HCT116 (cell line): Measurements from ENCODE around the gene BMP8B.

ENCODE experiments used
- CTCF ChIP-seq, 3 experiments: fragments of 200-600 bp in 1 of 3; sonication (generic) in 1 of 3; IDR thresholded peaks in 2 of 3; conservative IDR thresholded peaks in 1 of 3; 2 replicates each; pipeline ENCODE4 v1.5.1; 2012 to 2017; ENCODE audit warnings: low read depth in 2 of 3, low read length in 2 of 3, antibody characterized with exemption in 1 of 3, borderline replicate concordance in 1 of 3, control low read depth in 1 of 3, mild to moderate bottlenecking in 1 of 3, mixed read lengths in 1 of 3, mixed run types in 1 of 3, moderate library complexity in 1 of 3; ENCODE audit not compliant: insufficient read depth in 1 of 3
- POLR2A ChIP-seq: IDR thresholded peaks from 2 replicates; pipeline ENCODE4 v1.7.0; 2011; ENCODE audit warnings: borderline replicate concordance; ENCODE audit not compliant: insufficient read depth, insufficient read length; ENCODE audit errors: extremely low read depth
- TF ChIP-seq, protein P1 (sequence below): IDR thresholded peaks from 2 replicates; pipeline ENCODE4 v1.6.1; 2012; ENCODE audit warnings: low read depth

GRCh38 chr1:39818482-39818881, 29.8 kb upstream of the BMP8B start:
- TF ChIP-seq, protein P1, sequence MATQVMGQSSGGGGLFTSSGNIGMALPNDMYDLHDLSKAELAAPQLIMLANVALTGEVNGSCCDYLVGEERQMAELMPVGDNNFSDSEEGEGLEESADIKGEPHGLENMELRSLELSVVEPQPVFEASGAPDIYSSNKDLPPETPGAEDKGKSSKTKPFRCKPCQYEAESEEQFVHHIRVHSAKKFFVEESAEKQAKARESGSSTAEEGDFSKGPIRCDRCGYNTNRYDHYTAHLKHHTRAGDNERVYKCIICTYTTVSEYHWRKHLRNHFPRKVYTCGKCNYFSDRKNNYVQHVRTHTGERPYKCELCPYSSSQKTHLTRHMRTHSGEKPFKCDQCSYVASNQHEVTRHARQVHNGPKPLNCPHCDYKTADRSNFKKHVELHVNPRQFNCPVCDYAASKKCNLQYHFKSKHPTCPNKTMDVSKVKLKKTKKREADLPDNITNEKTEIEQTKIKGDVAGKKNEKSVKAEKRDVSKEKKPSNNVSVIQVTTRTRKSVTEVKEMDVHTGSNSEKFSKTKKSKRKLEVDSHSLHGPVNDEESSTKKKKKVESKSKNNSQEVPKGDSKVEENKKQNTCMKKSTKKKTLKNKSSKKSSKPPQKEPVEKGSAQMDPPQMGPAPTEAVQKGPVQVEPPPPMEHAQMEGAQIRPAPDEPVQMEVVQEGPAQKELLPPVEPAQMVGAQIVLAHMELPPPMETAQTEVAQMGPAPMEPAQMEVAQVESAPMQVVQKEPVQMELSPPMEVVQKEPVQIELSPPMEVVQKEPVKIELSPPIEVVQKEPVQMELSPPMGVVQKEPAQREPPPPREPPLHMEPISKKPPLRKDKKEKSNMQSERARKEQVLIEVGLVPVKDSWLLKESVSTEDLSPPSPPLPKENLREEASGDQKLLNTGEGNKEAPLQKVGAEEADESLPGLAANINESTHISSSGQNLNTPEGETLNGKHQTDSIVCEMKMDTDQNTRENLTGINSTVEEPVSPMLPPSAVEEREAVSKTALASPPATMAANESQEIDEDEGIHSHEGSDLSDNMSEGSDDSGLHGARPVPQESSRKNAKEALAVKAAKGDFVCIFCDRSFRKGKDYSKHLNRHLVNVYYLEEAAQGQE: no peak
- TF ChIP-seq CTCF (IDR thresholded peaks at IDR 0.05 in 2 of 3, conservative IDR thresholded peaks at IDR 0.05 in 1 of 3; ENCODE audit: borderline replicate concordance in 1 of 3, insufficient read depth in 1 of 3, low read depth in 2 of 3, low read length in 2 of 3) (no peak), POLR2A (no peak)
